Testis (tissue), 3 donors: ENCODE measurements around the gene LPIN1. TPM values are rescaled to one million over a fixed set of nuclear protein-coding genes. Genes with fewer than 3 reads are reported as not detected.
"Not testable (repeated sequence)": the region's sequence is repeated elsewhere in the genome, so short reads cannot be mapped to it uniquely, and the experiment has no call there.

Experiments
- DNase-seq: peaks from one replicate; pipeline ENCODE4 v3.0.0-alpha.2; 2019
- H3K27ac ChIP-seq, 2 donors: fragments of 200-600 bp; sonication (generic); one replicate each; pipeline ENCODE4 v1.5.1; 2019
- H3K27me3 ChIP-seq: fragments of 200-600 bp; sonication (generic); one replicate; pipeline ENCODE4 v1.5.1; 2019
- H3K36me3 ChIP-seq: fragments of 200-600 bp; sonication (generic); one replicate; pipeline ENCODE4 v1.5.1; 2017; ENCODE audit warnings: low read depth; ENCODE audit errors: missing control alignments
- H3K4me1 ChIP-seq: fragments of 200-600 bp; sonication (generic); one replicate; pipeline ENCODE4 v1.5.1; 2019
- H3K4me3 ChIP-seq, 2 donors: fragments of 200-600 bp; sonication (generic); one replicate each; pipeline ENCODE4 v1.5.1; 2017 to 2019
- H3K9me3 ChIP-seq: fragments of 200-600 bp; sonication (generic); one replicate; pipeline ENCODE4 v1.5.1; 2017
- CTCF ChIP-seq, 3 experiments: fragments of 450-650 bp in 2 of 3; fragments of 200-600 bp in 1 of 3; sonication (generic) in 1 of 3; IDR thresholded peaks; one replicate each; pipeline ENCODE4 v1.5.1; 2016 to 2019; ENCODE audit warnings: antibody characterized with exemption in 3 of 3, mild to moderate bottlenecking in 2 of 3, moderate library complexity in 1 of 3
- POLR2A ChIP-seq: fragments of 450-650 bp; IDR thresholded peaks from one replicate; pipeline ENCODE4 v1.6.1; 2017; ENCODE audit warnings: antibody characterized with exemption, mild to moderate bottlenecking, moderate library complexity
- WGBS, 2 donors: methylation state at CpG; one replicate each; pipeline ENCODE4 v1.1.5; 2018; 5-methylcytosine and 5-hydroxymethylcytosine counted together
- intact Hi-C: fragments of 100-400 bp; cut with DNase I; formaldehyde crosslinking; loops from one replicate; pipeline ENCODE4 v1.15.1; 2023; ENCODE audit warnings: low total_unique reads
- polyA plus RNA-seq: library from polyadenylated mRNA; stranded (reverse); fragments of 350-450 nt; fragmentation: Illumina TruSeq; extraction: RNeasy Lipid Tissue Mini Kit (QIAGEN cat#74804); gene quantifications from one replicate; pipeline ENCODE4 v1.2.3, GENCODE V29; 2014; ENCODE audit warnings: low read depth, low replicate concordance; ENCODE audit not compliant: insufficient read depth
- total RNA-seq, 2 donors: library from RNA; depleted of rRNA; stranded (reverse); fragments of >200 nt; gene quantifications; one replicate each; pipeline ENCODE4 v1.2.3, GENCODE V29; 2016

LPIN1 gene
- total and polyA plus RNA-seq, 3 donors from 2014 or later = 90.0 to 198 (median 169) TPM

- WGBS, 2 donors = 94 to 95% methylated on average over 7 of the region's 7 CpGs
- Histone ChIP-seq H3K4me3 (no peak overlapping the region), H3K9me3 (no peaks in the 10 kb centered on the region), H3K4me1 (no peaks in the 10 kb centered on the region), H3K36me3 (no peaks in the 10 kb centered on the region), H3K27me3 (no peaks in the 10 kb centered on the region), H3K27ac (no peak overlapping the region)
- TF ChIP-seq CTCF (IDR thresholded peaks at IDR 0.05) (no peak), POLR2A (no peak)
- no peak for DNase-seq
- intact Hi-C loops = no loop called here
Observed at GRCh38 chr2:11813951-11814350, 67.5 kb downstream of the LPIN1 start.

- 93 to 94% methylated on average over 13 of the region's 13 CpGs for WGBS, 2 donors
- no peaks in the 10 kb centered on the region for H3K9me3 ChIP-seq
- intact Hi-C loops = no loop called here
- no peak for DNase-seq
- H3K4me1 ChIP-seq = no peaks in the 10 kb centered on the region
- no peak overlapping the region for H3K27ac ChIP-seq
- no peak for TF ChIP-seq CTCF (IDR thresholded peaks at IDR 0.05)
- TF ChIP-seq POLR2A = no peak
- H3K36me3 ChIP-seq = no peaks in the 10 kb centered on the region
- no peaks in the 10 kb centered on the region for H3K27me3 ChIP-seq
- H3K4me3 ChIP-seq = no peak overlapping the region
Observed at GRCh38 chr2:11814979-11815510, 68.6 kb downstream of the LPIN1 start.

GRCh38 chr2:11816935-11817334, 70.5 kb downstream of the LPIN1 start:
- 95 to 96% methylated on average over 3 of the region's 3 CpGs for WGBS, 2 donors
- intact Hi-C loops, DNase-seq, H3K27ac ChIP-seq, H3K36me3 ChIP-seq, H3K9me3 ChIP-seq, H3K4me3 ChIP-seq, H3K27me3 ChIP-seq, H3K4me1 ChIP-seq: not testable (repeated sequence)

- Histone ChIP-seq H3K27me3 (no peaks in the 10 kb centered on the region), H3K4me1 (no peaks in the 10 kb centered on the region), H3K27ac (no peak overlapping the region), H3K4me3 (no peak overlapping the region), H3K36me3 (no peaks in the 10 kb centered on the region), H3K9me3 (no peaks in the 10 kb centered on the region)
- intact Hi-C loops = no loop called here
- WGBS, 2 donors = 90 to 92% methylated on average over 5 of the region's 5 CpGs
- no peak for DNase-seq
- TF ChIP-seq CTCF (IDR thresholded peaks at IDR 0.05) = no peak
- no peak for TF ChIP-seq POLR2A
Observed at GRCh38 chr2:11819235-11819729, 72.8 kb downstream of the LPIN1 start.

GRCh38 chr2:11820650-11821049, 74.2 kb downstream of the LPIN1 start:
- Histone ChIP-seq H3K4me1 (peaks cover 6% of the 10 kb centered on the region), H3K4me3 (no peak overlapping the region), H3K36me3 (no peaks in the 10 kb centered on the region), H3K27me3 (no peaks in the 10 kb centered on the region), H3K27ac (no peak overlapping the region), H3K9me3 (no peaks in the 10 kb centered on the region)
- intact Hi-C loops = no loop called here
- TF ChIP-seq POLR2A (no peak), CTCF (IDR thresholded peaks at IDR 0.05) (no peak)
- no peak for DNase-seq
- 90 to 92% methylated on average over 2 of the region's 2 CpGs for WGBS, 2 donors
